Measurements from ENCODE around the gene PAK5. TPM values are rescaled to one million over a fixed set of nuclear protein-coding genes. Genes with fewer than 3 reads are reported as not detected.

PAK5 gene
- polyA plus RNA-seq = under 1 TPM in 2 of 3 donors, not detected in 1; 0.01 to 0.44 TPM

- WGBS, 3 donors = 0 to 2% (median 1%) methylated on average over 50 to 57 of the region's 57 CpGs
- H3K27ac ChIP-seq (ENCODE audit: low read depth, low read length) = no peak within 1 kb of the TSS
These were observed at the start of gene PAK5 for GRCh38 chr20:9838378-9839295. Gene PAK5, minus strand, starts transcription at chr20:9839076. Its CDS starts 194,748 bp downstream, at chr20:9644328.

DNA sequence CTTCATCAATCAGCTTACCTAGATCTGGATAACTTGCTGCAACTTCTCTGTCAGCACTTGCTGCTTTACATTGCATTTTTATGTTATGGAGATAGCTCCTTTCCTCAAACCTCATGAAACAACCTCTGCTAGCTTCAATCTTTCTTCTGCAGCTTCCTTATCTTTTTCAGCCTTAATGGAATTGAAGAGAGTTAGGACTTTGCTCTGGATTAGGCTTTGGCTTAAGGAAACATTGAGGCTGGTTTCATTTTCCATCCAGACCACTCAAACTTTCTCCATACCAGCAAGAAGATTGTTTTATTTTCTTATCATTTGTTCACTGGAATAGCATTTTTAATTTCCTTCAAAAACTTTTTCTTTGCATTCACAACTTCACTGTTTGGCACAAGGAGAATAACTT is 48.8 kb upstream of the PAK5 start:
- H3K27ac ChIP-seq (ENCODE audit: low read depth, low read length) = no peak overlapping the region

DNA sequence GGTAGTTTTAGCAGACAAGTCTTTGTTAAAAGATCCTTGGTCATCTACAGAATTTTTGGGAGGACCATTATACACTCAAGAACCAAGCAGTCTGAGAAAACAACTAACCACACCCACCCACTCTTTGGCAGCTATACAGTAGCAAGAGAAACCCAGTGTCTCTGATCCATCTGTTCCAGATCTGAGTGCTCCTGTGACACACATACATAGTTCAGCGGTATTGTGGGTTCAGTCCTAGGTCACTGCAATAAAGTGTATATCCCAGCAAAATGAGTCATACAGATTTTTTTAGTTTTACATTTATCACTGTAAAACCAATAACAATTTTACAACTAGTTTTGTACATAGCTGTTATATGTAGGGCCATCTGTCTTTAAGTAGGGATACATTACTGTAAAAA is 47.4 kb upstream of the PAK5 start:
- H3K27ac ChIP-seq (ENCODE audit: low read depth, low read length) = no peak overlapping the region
- WGBS, 3 donors = 72 to 91% (median 83%) methylated on average over 1 of the region's 1 CpG

DNA sequence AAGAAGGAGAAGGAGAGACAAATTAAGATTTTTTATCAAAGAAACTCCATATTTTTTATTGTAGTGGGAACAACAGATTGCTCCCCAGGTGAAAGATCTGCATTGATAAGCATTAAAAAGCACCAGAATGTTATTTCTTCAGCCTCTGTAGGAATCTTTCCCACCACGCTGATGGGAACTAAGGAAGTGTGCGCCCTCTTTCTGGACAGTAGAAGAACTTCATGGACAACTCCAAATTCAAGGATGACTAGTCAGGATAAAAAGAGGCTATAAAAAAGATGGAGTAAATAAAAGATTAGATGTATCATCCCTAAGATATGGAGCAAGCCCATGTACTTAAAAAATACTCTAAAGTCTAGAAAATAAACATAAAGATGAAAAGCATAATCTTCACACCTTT is 45.8 kb upstream of the PAK5 start:
- WGBS, 3 donors = 45 to 47% (median 46%) methylated on average over 2 of the region's 2 CpGs
- H3K27ac ChIP-seq (ENCODE audit: low read depth, low read length) = no peak overlapping the region

GRCh38 chr20:9884061-9884460 is 45.2 kb upstream of the PAK5 start:
- H3K27ac ChIP-seq (ENCODE audit: low read depth, low read length) = no peak overlapping the region
- 47 to 58% (median 50%) methylated on average over 1 of the region's 1 CpG for WGBS, 3 donors

GRCh38 chr20:9877932-9878495 is 39.1 kb upstream of the PAK5 start:
- H3K27ac ChIP-seq (ENCODE audit: low read depth, low read length) = no peak overlapping the region
- WGBS, 3 donors = 50 to 52% (median 51%) methylated on average over 3 of the region's 3 CpGs

DNA sequence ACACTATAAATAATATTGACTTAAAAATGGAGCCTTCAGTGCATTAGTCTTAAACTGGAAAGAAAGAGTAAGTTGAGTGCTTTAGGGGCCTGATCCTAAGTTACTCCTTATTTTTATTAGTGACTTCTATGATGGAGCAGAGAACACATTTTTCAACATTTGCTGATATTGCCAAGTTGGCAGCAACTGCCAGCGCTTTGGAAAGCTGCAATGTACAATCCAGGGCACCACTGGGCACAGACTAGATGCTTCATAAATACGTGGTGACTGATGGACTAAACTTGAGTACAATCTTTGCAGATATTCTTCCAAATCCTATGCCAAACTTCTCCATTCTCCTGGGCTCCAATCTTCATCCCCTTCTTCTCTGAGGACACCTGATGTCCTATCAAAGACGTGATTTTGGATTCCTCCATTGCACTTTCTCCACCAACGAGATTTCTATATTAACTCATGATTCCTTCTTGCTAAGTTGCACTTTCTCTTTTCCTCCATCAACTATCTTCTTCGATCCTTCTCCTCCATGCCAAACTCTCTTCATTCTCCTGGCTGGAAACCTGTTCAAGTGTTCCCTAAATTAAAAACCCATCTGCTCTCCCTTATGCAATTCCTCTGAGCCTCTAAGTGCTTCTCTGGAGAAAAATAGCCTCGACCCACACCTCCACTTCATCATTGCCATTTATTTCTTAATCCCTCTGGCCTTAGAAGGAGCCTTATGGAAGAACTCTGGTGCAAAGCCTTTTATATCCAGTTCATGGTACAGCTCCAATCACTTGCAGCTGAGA is 28.5 kb upstream of the PAK5 start:
- H3K27ac ChIP-seq (ENCODE audit: low read depth, low read length) = no peak overlapping the region
- WGBS, 3 donors = 68 to 78% (median 68%) methylated on average over 6 of the region's 6 CpGs

GRCh38 chr20:9852566-9852965 is 13.7 kb upstream of the PAK5 start:
- WGBS, 3 donors = 92 to 96% (median 92%) methylated on average over 2 of the region's 2 CpGs

GRCh38 chr20:9839626-9840025 is 750 bp upstream of the PAK5 start:
- H3K27ac ChIP-seq (ENCODE audit: low read depth, low read length) = no peak overlapping the region
- 80 to 82% (median 80%) methylated on average over 5 of the region's 5 CpGs for WGBS, 3 donors

More at GRCh38 chr20:9852566-9852965, 13.7 kb upstream of the PAK5 start:
- H3K27ac ChIP-seq (ENCODE audit: low read depth, low read length) = no peak overlapping the region

- no peak overlapping the region for H3K27ac ChIP-seq (ENCODE audit: low read depth, low read length)
- 3 to 6% (median 6%) methylated on average over 14 of the region's 14 CpGs for WGBS, 3 donors
These were observed 870 bp downstream of the PAK5 start for GRCh38 chr20:9838035-9838377.

DNA sequence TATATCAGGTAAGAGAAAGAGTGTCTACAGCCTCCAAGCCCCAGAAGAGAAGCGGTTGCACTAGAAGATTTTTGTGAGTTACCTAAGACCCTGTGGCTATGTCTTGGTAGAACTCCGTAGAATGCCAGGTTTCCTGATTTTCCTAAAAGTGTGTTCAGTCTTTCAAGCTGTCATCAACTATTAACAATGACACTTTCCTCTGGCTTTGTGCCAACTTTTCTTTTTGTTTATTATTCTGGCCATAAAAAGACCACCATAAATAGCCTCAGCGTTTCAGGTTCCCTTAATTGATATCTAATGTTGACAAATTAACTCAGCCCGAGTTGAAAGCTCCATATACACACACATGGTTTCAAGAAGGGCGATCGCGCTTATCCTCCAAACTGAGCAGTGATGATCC is 1.2 kb downstream of the PAK5 start:
- no peak overlapping the region for H3K27ac ChIP-seq (ENCODE audit: low read depth, low read length)
- 25 to 36% (median 32%) methylated on average over 7 of the region's 7 CpGs for WGBS, 3 donors

- WGBS, 3 donors = 55 to 59% (median 58%) methylated on average over 1 of the region's 1 CpG
- H3K27ac ChIP-seq (ENCODE audit: low read depth, low read length) = no peak overlapping the region
These were observed 3.6 kb downstream of the PAK5 start for GRCh38 chr20:9835302-9835701.

DNA sequence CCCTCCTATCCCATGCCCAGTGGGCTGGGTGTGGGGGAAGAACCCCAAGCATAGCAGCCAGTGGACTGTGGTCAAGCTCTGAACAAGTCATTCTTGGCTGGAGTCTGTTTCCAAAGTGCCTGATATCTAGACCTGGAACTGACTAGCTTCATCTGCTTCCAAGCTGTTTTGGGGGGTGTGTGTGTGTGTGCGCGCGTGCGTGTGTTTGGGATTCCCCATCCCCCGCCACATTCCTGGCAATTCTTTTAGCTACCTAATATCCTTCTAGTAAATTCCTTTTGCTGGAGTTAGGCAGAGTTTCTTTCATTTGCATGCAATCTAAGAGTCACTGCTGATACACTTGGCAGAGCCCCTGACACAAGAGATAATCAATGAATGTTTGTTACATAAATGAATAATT is 7.8 kb downstream of the PAK5 start:
- no peak overlapping the region for H3K27ac ChIP-seq (ENCODE audit: low read depth, low read length)
- 81 to 95% (median 91%) methylated on average over 5 of the region's 5 CpGs for WGBS, 3 donors

GRCh38 chr20:9829835-9830234 is 9.0 kb downstream of the PAK5 start:
- H3K27ac ChIP-seq (ENCODE audit: low read depth, low read length) = no peak overlapping the region

GRCh38 chr20:9817654-9818053 is 21.2 kb downstream of the PAK5 start:
- no peak overlapping the region for H3K27ac ChIP-seq (ENCODE audit: low read depth, low read length)

- no peak overlapping the region for H3K27ac ChIP-seq (ENCODE audit: low read depth, low read length)
These were observed 23.2 kb downstream of the PAK5 start for GRCh38 chr20:9815632-9816031.

GRCh38 chr20:9810738-9811137 is 28.1 kb downstream of the PAK5 start:
- no peak overlapping the region for H3K27ac ChIP-seq (ENCODE audit: low read depth, low read length)
- WGBS, 3 donors = 56 to 83% (median 73%) methylated on average over 1 of the region's 1 CpG

- 56 to 65% (median 64%) methylated on average over 1 of the region's 1 CpG for WGBS, 3 donors
- H3K27ac ChIP-seq (ENCODE audit: low read depth, low read length) = no peak overlapping the region
These were observed 29.6 kb downstream of the PAK5 start for GRCh38 chr20:9809271-9809670.

DNA sequence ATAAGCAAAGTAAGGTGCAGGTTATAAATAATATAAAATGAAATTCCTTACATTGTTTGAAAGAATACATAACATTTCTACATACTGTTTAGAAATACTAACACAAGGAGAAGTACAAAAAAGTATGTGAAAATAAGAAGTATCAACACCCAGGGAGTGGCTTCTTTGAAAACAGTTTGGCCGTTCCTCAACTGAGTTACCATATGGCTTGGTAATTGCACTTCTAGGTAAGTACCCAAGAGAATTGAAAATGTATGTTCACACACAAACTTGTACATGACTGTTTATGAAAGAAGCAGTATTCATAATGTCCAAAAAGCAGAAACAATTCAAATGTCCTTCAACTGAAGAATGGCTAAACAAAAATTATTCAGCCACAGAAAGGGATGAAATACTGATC is 30.7 kb downstream of the PAK5 start:
- no peak overlapping the region for H3K27ac ChIP-seq (ENCODE audit: low read depth, low read length)
- WGBS, 3 donors = 88 to 90% (median 89%) methylated on average over 1 of the region's 1 CpG
